GM19351 (cell line): Measurements from ENCODE around the gene CPM.

Experiments used
- ATAC-seq: cut with Tn5 transposase; IDR thresholded peaks from one replicate; pipeline ENCODE4 v1.9.1; 2021; ENCODE audit warnings: mild to moderate bottlenecking, moderate library complexity; ENCODE audit not compliant: unreplicated experiment

CPM gene

DNA sequence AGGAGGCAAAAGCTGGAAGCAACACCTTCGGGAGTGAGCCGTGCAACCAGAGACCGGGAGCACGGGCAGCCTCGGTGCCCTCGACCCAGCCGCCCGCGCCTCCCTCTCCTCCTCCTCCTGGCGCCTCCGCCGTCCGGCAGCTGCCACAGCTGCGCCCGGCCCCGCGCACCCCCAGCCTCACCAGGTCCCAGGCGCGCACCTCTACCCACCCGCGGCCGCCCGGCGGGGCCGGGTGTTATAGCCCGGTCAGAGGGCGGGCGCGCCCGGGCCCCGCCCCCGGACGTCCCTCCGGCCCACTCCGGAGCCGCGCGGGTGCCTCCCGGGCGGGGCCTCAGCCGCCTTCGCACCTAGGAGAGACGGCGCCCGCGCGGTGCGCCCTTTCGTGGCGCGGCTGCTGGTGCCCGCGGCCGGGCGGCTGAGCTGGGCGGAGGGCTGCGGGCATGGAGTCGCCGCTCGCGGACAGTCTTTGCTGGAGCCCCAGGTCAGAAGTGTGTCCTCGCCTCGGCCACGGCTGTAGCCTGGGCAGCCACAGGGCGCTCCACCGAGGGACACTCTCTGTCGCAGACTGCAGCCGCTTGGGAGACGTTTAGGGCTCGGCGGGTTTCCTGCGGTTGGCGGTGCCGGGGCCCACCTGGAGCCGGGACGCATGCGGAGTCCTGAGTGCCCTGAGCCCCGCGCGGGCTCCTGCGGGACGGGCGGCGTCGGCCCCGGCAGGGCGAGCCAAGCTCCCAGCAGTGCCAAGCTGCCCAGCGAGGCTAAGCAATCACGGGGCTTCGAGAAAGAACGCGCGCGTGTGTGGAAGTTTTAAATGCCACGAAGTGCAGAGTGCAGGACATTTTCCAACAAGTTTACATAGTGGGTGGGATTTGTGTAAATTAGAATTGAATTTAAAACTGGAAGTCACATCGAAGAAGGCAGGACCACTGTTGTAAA lies at the start of gene CPM:
Gene CPM (minus strand): TSS at position 211 of the 933 bp plus-strand sequence. CDS start 334 bp downstream, outside the sequence.
- ATAC-seq, result peak; percentile 92

DNA sequence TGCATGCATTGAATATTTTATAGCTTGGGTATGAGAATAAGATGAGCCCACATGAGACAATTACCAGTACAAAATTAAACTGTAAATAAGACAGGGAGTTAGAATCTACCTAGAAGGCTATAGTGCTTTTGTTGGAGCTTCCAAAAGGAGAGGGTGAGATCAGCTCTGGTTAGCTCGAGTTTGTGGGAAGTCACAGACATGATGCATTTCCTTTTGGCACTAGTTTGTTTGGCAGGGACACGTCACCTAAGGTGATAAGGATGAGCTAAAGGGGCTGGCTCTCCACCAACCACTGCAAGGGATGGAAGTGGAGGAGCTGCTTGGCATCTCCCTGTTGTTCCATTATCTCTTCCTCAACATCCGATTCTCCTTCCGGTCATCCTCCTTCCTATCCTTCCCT lies 48.5 kb upstream of the CPM start:
- no peak for ATAC-seq

DNA sequence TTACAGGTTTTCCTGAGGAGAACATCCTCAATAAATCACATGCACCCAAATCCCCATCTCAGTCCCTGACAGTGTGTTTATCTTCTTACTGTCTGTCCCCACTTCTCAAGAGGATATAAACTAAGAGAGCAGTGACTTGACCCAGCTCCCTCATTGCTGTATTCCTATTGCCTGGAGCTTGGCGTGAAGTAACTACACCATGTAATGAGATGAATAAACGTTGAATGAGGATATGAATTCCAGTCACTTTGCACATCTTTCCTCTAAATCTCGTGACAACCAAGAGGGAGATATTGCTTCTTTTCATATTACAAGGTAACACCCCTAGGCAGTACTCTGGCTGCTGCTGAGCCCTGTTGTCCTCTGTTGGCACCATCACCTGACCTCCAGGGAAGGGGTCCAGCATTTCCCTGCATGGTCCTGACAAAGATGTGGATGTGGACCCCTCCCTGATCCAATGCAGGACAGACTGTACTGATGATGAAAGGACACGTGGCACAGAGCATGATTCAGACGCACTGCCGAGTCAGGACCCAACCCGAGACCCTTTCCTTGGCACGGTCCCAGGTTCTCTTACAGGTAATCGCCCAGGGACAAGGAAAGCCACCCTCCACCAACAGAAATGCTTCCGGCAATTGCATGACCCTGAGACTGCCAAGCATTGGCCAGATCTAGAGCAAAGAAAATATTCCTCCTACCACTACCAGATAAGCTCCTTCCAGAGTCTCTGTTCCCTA lies 47.7 kb upstream of the CPM start:
- no peak for ATAC-seq

DNA sequence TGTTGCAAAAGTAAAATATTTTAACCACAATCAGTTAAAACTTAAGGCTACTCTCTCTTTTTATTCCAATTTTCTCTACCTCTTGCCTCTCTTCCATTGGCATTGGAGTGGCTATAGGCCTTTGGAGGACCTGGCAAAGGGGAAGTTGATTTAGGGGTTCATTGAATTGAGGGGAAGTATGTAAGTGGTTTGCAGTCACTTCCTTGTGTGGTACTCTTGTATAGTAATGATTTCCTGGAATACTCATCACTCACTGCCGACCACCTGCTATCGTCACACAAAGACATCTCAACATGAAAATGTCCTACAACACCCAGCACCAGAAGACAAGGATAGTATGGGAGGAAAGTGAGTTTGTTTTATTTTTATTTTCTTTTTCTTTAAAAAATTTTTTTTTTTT lies 45.7 kb upstream of the CPM start:
- no peak for ATAC-seq

DNA sequence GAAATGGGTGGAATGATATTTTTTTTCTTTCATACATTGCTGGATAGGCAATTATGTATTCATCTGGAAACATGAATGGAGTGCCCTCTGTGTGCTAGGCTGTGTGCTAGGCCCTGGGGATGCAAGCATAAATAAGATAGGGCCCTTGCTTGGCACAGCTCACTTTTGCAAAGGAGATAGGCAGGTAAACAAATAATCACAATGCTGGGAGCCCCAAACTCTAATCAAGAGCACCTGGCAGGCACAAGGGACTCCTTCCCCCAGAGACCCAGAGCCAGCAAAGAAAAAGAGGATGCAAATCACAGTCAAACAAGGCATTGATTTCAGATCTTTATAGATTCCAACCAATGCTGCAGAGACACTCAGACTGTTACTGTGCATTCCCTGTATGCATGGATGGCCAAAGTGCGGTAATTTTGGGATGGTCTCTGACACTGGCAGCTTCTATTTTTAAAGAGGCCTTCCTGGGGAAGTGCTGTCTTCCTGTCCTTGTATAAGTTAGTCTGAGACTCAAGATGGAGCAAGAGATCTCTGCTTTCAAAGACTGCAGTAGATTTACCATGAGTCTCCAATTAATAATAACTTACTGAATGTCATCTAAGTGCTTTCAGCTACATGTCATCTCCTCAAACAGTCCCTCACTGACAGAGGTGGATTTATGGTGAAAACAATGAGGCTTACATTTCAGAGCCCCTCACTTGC lies 45.1 kb upstream of the CPM start:
- no peak for ATAC-seq

DNA sequence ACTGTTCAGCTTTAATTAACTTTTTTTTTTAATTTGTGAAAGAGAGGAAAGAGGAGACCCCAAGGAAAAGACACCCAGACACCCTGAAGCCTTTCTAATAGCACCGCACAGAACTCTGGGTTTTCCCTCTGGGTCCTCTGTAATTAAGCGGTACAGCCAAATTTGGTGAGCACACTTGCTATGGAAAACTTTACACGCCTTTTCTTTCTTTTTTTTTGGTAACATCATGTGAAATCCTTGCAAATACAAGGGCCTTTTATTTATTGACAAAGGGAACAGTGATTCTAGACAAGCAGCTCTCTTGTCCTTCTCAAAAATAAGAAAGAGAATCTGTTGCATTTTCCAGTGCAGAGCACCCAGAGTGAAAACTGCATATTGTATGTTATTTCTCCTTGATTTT lies 44.4 kb upstream of the CPM start:
- ATAC-seq, result no peak

DNA sequence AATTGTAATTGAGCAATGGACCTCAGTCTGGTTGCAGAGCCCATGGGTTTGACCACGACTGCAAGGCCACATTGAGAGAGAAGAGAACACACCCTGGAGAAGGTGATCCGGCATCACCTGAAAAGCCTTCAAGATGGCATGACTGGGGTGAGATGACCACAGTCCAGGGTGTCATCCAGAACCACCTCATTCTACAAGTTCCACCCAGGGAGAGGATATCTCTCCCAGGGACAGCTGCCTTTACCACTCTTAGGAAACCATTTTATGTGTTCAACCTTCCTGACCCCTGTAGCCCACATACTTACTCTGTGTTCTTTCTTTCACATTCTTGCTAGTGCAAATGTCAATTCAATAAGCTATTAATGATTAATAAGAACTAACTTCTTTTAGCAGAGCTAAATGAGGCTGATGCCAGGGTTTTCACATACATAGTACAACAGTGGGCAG lies 43.4 kb upstream of the CPM start:
- no peak for ATAC-seq

DNA sequence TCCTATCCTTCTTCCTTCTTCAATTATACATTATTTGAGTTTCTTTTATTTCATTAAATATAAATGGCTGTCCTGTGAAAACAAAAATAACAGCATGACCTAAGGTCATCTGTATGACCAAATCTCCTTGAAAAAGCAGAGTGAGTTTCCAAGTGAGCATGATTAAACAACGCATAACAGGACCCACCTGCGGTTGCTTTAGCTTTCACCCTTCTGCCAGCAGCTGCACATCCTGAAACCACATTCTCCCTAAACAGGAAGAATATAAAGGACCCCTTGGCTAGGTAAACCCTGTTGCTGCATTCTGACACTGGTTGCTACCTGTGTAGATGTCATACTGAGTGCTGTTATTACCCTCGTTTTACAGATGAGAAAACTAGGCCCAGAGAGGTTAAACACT lies 42.8 kb upstream of the CPM start:
- no peak for ATAC-seq

DNA sequence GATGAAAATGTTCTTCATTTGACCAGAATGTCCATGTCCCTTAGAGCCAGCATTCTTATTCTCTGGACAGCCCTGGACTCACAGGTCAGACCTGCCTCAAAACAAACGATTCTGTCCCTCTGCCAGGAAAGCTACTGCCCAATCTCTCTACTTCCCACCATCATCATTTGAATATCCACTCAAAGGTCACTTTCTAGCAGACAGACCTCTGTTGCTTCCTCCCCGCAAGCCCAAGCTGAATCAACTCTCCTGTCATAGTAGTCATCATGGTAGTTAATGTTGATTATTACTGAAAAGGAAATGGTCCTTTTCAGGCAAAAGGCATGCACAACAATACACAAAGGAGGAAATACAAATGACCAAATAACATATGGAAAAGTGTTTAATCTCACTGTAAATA lies 39.6 kb upstream of the CPM start:
- ATAC-seq, result no peak

DNA sequence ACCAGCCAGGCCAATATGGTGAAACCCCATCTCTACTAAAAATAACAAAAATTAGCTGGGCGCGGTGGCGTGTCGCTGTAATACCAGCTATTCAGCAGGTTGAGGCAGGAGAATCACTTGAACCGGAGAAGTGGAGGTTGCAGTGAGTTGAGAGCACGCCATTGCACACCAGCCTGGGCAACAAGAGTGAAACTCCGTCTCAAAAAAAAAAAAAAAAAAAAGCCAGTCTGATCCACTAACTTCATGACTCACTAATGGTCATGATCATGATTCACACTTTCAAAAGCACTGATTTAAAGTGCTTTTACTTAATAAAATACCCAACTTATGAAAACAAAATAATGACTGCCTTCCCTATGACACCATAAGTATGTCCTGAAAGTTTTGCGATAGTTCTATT lies 38.4 kb upstream of the CPM start:
- ATAC-seq, result no peak

DNA sequence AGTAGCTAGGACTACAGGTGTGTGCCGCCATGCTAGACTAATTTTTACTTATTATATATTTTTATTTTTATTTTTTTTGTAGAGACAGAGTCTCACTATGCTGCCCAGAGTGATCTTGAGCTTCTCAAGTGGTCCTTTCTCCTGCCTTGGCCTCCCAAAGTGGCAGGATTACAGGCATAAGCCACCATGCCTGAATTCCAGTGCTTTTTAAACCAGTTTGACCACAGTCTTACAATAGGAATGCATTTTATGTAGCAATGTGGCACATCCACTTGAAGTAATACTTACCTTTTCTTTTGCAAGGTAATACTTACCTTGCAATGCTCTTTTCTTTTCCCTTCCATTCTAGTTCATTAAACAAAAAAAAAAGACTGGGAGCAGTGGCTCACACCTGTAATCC lies 38.0 kb upstream of the CPM start:
- no peak for ATAC-seq

DNA sequence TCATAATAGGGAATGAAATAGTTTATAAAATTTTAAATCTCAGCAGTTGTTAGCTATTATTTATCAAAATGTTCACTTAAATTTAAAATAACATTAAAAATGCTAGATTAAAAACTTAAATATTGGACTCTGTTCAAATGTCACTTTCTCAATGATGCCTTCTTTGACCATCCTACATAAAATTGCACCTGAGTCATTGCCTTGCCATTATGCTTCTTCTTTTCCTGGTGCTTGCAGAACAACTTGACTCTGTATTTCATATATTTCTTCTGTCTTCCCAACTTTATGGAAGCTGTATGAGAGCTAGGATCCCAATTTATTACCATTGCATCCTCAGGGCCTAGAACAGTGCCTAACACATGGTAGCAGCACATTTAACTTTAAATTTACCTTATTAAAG lies 37.3 kb upstream of the CPM start:
- ATAC-seq, result no peak

DNA sequence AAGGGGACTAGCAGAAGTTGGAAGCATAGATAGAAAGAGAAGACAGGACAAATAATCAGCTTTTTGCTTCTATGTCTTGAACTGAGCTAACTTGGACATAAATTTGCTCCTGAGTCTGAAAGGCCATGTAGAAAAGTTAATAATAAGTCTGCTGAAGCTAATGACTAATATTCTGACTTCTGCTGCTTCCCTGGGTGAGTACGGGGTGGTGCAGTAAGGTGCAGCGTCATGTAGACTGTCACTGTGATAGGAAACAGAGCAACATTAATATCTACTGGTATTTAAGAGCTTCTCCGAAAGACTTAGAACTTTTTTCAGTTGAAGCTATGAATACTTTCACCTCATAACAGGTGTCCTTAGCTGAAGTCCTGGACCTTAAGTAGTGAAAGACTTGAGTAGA lies 34.1 kb upstream of the CPM start:
- ATAC-seq, result no peak

DNA sequence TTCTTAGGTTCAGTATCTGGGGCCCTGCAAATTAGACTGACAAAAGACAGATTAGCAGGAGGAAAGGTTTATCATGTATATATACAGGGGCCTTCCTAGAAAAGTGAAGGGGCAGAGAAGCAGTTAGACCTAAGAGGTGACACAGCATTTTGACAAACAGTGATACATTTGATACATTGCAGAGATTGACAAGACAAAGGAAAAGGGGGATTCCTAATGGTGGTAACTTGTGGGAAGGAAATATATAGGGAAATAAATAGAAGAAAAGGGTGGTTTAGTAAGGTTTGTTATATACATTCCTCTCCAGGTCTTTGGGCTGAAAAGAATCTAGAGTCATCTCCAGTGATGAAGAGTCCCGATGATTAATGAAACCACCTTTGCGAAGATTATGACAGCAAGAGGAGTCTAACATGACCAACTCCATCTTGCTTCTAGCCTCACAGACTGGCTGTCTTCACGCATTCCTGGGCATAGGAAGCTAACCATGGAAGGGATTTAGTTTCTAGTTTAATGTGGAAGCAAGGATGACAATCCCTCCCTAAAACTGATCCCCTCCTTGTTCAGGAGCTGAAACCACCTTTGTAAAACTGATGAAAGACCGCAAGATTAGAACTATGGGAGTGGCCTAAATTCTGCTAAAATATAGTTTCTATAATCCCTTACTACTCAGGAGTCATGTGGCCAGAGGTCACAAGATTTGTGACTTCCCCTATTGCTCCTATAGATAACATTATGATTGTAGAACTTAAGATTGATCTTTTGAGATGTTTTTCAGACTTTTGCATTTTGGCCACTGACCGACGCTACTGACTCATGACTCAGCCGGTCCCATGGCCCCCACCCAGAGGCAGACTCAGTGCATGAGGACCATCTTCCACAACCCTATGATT lies 31.1 kb upstream of the CPM start:
- ATAC-seq, result no peak

DNA sequence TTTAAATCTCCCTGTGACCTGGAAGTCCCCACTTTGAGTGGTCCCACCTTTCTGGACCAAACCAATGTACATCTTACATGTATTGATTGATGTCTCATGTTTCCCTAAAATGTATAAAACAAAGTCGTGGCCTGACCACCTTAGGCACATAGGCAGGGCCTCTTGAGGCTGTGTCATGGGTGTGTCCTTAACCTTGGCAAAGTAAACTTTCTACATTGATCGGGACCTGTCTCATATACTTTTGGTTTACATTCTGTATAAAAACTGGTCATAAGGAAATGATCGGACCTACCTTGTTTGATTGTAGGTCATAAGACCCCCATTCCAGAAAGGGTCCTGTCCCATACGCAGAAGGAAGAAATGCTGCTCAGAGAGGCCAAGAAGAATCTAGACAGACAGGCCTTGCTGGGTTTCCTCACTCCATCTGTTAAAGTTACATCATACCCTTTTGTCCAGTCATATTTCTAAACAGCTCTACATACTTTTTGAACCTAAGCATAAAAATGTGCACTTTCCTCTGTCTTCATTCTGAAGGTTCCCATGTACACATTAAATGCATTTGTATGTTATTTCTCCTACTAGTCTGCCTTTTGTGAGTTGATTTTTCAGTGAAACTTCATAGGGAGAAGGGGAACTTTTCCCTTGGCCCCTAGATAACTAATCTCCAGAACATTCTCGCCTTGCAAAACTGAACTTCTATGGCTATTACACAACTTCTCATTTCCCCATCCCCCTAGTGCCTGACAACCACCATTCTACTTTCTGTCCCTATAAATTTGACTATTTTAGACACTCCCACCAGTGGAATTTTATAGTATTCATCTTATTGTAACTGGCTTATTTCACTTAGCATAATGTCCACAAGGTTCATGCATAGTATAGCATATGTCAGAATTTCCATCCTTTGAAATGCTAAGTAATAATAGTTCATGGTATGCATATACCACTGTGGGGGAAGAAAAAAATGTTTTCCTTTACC lies 30.2 kb upstream of the CPM start:
- no peak for ATAC-seq

DNA sequence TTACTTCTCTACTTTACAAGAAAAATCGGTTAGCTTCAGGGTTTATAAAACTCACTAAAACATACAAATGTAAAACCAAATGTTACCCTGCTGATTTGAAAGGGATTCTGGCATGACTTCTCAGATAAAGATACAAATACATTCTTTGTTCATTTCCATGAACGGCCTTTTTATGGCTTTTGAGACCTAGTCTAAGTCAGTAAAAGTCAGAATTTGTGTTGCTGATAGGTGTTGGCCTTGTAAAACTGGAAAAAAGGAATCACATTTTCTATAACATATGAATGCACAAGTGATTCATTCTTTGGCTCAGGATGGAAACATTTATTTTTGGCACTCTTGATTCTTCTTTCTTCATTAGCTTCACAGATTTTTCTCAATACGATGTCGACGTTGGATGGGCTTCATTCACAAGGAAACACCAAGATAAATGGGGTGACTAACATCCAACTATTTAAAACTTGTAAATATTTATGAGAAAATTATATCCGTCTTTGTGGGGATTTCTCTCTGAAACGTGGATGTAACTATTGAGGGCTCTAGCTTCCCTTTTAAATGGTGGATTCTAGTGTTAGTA lies 27.0 kb upstream of the CPM start:
- ATAC-seq, result no peak

DNA sequence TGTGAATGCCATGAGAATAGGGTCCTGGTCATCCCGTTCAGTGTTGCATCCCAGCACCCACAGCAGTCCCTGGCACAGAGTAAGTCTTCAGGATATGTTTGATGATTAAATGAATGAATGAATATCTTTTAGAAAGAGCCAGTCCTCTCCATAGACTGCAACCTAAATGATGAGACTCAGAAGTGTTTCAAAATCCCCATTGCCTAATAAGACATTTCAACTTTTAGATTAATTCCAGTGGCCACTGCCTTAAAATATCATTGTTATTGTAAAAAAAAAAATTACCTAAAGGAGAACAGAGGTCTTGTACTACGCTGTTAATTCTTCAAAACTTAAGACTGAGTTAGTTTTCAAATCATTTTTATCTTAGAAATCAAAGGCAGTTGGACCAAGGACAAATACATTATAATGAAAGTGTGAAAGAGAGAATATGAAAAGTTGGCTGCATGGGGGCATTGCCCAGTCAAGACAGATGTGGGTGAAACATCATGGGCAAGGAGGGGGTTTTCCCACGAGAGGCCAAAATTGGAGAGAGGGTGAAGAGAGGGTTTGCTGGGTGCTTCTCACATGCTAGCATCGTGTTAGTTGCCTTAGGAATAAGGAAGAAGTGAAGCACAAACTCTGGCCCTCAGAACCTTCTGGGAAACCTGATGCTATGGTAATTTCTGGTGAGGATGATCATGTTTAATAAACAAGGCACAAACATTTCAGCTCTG lies 26.3 kb upstream of the CPM start:
- ATAC-seq, result no peak

DNA sequence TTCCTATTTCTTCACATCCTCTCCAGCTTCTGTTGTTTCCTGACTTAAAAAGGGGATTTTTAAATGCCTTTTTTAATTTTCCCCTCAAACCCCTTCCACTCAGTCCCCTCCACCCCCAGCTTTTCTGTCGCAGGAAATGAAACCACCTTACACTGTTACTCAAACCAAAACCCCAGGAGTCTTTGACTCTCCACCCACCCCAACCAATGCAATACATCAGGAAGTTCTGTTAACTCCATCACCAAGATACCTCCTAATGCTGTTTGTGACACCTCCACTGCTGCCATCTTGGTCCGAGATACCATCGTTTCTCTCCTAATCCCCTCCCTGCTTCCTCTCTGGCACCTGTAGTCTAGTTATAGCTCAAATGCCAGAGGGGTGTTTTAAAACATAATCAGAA lies 25.4 kb upstream of the CPM start:
- peak; percentile 98 for ATAC-seq
